Stimulated activated CD4-positive, alpha-beta T cell treated with anti-CD3 and anti-CD28 coated beads, Interleukin-4, amount 100 ng/mL, for 24 hours (primary cell): Measurements from ENCODE around the gene GMDS.
A peak's percentile ranks its signal among the peaks of the same experiment; 100 is the strongest.

Experiments
- DNase-seq: peaks from one replicate; pipeline ENCODE4 v3.0.0-alpha.2; 2020

Gene GMDS

GRCh38 chr6:1606780-1607515, 638.5 kb downstream of the GMDS start:
- no peak for DNase-seq

- no peak for DNase-seq
These were observed 639.3 kb downstream of the GMDS start for GRCh38 chr6:1605893-1606779.

- DNase-seq: no peak
These were observed 640.2 kb downstream of the GMDS start for GRCh38 chr6:1605004-1605892.

GRCh38 chr6:1604158-1605003, 641.0 kb downstream of the GMDS start:
- peak; percentile 66 for DNase-seq

- no peak for DNase-seq
These were observed 641.7 kb downstream of the GMDS start for GRCh38 chr6:1603708-1604107.

- no peak for DNase-seq
These were observed 643.2 kb downstream of the GMDS start for GRCh38 chr6:1602049-1602713.

- DNase-seq: no peak
These were observed 644.0 kb downstream of the GMDS start for GRCh38 chr6:1601158-1602048.

GRCh38 chr6:1600764-1601157, 644.6 kb downstream of the GMDS start:
- DNase-seq: no peak

GRCh38 chr6:1600063-1600763, 645.2 kb downstream of the GMDS start:
- no peak for DNase-seq

- DNase-seq: no peak
These were observed 645.9 kb downstream of the GMDS start for GRCh38 chr6:1599469-1599868.

GRCh38 chr6:1598886-1599285, 646.5 kb downstream of the GMDS start:
- DNase-seq: no peak

GRCh38 chr6:1598433-1598832, 647.0 kb downstream of the GMDS start:
- DNase-seq: no peak

- DNase-seq: no peak
These were observed 647.5 kb downstream of the GMDS start for GRCh38 chr6:1597924-1598323.

GRCh38 chr6:1597121-1597744, 648.2 kb downstream of the GMDS start:
- DNase-seq: no peak

- DNase-seq: peak; percentile 66
These were observed 649.1 kb downstream of the GMDS start for GRCh38 chr6:1596088-1596852.

GRCh38 chr6:1595271-1596087, 649.9 kb downstream of the GMDS start:
- DNase-seq: no peak

GRCh38 chr6:1594445-1595200, 650.8 kb downstream of the GMDS start:
- no peak for DNase-seq
